Fibroblast of the aortic adventitia (primary cell): ENCODE data around the gene TNF. TPM values are rescaled to one million over a fixed set of nuclear protein-coding genes. Genes with fewer than 3 reads are reported as not detected.

Source experiments
- DNase-seq: peaks from one replicate; pipeline ENCODE4 v3.0.0-alpha.2; 2010; ENCODE audit warnings: low read depth
- H3K4me3 ChIP-seq: 2 replicates; pipeline ENCODE4 v1.5.1; 2011; ENCODE audit warnings: low read depth, mild to moderate bottlenecking, control low read depth, low read length, moderate library complexity
- total RNA-seq: library from RNA; depleted of rRNA; stranded (reverse); fragments of >200 nt; gene quantifications from 2 replicates; pipeline ENCODE4 v1.2.3, GENCODE V29; 2012; ENCODE audit warnings: low replicate concordance
- TF ChIP-seq, protein P1 (sequence below): IDR thresholded peaks from 2 replicates; pipeline ENCODE4 v1.5.1; 2011; ENCODE audit warnings: mild to moderate bottlenecking, low read length, control low read depth, inconsistent platforms; ENCODE audit not compliant: insufficient read depth

The TNF gene
- total RNA-seq, 1 donor = not detected

DNA sequence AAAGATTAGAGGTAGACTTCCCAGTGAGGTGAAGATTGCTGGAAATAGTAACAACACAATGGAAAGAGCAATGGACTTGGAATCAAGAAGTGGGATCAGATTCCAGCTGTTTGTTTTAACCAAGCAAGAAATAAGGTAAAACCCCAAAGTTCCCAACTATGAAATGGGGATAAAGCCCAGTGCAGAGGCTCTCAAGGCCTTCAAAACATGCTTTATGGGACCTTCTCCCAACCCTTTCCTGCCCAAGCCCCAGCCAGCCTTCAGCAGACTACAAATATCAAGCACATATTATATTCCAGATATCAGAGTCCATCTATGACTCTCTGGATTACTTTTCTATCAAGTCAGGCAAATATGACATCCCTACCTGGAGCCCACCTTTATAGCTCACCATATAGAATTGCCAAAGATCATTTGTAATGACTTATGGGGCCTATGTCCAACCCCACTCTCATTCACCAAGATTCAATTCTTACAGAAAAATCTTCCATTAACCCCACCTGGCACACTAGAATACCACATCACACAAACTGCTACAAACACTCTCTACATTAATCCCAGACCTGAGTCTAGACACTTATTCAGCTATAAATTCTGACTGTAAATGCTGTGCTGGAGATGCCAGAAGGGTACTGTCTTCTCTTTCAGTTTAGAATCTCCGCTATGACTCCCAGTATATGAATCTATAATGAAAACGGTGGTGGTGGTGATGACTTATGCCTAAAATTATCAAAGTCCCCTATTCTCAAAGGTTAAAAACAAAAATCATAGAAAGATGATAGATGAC, 39.6 kb upstream of the TNF start:
- TF ChIP-seq, protein P1, sequence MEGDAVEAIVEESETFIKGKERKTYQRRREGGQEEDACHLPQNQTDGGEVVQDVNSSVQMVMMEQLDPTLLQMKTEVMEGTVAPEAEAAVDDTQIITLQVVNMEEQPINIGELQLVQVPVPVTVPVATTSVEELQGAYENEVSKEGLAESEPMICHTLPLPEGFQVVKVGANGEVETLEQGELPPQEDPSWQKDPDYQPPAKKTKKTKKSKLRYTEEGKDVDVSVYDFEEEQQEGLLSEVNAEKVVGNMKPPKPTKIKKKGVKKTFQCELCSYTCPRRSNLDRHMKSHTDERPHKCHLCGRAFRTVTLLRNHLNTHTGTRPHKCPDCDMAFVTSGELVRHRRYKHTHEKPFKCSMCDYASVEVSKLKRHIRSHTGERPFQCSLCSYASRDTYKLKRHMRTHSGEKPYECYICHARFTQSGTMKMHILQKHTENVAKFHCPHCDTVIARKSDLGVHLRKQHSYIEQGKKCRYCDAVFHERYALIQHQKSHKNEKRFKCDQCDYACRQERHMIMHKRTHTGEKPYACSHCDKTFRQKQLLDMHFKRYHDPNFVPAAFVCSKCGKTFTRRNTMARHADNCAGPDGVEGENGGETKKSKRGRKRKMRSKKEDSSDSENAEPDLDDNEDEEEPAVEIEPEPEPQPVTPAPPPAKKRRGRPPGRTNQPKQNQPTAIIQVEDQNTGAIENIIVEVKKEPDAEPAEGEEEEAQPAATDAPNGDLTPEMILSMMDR = no peak
- DNase-seq = no peak
- no peak overlapping the region for H3K4me3 ChIP-seq

DNA sequence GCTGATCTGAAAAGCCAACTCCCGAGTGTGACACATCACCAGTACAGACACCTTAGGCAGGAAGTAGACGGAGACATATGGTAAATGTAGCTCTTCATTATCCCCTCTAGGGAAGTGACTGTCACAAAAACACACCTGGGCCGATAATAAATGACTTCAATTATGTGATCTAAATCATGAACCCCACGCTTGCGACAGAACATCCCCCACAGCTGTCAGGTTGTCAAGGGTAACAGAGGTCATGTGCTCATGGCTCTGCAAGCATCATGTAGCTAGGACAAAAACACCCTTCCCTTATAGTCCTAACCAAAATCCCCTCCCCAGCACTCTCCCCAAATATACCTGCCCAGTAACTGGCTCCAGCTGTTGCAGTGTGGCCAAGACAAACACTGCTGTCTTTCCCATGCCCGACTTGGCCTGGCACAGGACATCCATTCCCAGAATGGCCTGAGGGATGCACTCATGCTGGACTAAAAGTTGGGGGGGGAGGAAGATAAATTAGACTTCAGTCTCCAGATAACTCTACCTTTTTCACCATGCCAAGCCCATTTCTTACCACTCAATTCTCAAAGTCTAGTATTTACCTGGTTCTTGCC, 36.5 kb upstream of the TNF start:
- DNase-seq = no peak
- H3K4me3 ChIP-seq = peak overlapping the region; percentile 95
- TF ChIP-seq, protein P1 = no peak

DNA sequence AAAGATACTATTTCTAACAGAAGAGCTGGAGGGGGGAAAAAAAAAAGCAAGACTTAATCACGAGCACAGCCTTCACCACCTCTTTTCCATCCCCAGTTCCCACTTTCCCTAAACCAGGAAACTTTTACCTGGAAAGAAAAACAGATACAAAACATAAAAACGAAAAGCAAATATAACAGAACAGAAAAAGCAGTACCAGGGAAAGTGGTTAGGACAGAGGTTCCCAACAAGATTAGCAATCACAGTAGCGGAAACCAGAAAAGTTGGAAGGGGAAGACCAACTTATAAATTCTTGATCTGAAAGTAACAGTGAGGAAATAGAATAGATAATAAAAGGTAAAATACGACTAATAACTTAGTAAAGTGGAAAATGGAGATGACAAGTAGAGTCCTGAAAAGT, 34.7 kb upstream of the TNF start:
- no peak for DNase-seq
- TF ChIP-seq, protein P1 = no peak
- H3K4me3 ChIP-seq = peak overlapping the region; percentile 95

DNA sequence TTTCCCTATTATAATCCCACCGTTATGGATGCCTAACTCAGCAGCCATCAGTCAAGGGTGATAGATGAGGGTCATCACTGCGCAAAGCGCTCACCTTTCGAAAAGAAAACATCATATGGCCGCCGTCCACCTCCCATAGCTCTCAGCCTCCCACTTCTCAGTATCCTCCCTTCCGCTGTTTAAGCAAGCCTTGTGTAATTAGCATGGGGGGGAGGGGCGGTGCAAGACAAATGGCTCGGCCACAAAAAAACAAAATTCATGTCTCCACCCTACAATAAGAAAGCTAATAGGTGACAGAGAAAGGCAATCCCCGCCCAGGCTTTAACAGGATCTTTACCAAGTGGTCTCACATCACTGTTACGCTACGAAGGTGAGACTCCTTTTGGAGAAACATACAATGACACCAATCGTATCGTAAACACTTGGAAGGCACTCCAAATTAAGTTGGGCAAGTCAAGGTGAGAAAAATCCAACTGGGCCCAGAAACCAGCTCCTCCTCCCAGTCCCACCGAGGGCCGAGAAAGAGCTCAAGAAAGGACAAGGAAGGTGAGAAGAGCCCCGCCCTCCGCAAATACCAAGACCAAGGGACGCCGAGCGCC, 34.2 kb upstream of the TNF start:
- TF ChIP-seq, protein P1 = no peak
- peak overlapping the region; percentile 95 for H3K4me3 ChIP-seq
- DNase-seq = peak; percentile 58

DNA sequence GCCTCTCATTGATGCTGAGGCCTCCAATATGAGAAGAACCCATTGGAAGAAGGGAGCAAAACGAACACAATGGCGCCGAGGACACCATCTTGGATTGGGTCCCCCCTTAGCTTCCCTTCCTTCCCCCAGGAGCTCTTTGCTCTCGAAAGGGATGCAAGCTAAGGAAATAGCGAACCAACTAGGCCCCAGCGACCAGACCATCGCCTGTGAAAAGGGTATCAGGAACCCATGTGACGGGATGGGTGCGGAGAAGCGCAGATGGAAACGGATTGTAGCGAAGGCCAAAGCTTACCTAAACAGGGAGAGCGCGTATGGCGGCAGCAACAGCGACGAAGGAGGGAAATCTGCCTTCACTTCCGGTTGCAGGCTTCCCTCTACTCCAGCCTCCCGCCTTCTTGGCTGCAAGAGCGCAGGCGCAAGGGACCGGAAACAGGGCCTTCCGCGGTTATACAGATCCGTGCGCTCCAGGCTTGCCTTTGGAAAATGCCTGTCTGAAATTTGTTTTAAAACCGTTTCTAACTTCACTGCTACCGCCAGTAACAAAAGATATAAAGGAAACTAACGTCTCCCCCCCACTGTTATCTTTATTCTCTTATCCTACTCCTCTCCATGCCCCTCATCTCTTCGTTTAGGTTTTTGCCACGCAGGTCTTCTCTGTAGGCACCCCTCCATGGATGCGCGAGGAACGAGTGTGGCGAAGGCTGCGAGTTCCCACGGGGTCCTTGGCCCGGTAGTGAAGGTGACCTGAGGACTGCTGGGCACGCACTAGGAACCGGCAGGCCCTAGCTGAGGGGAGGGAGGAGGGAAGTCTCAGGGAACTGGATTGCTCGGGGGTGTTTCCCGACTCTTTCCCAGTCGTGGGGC, 33.5 kb upstream of the TNF start, which contains the start of gene DDX39B:
Gene DDX39B (minus strand): TSS at position 346 of the 864 bp plus-strand sequence. CDS start 1,471 bp downstream, outside the sequence.
- DNase-seq = peak; percentile 98
- peak within 1 kb of the TSS; percentile 95 for H3K4me3 ChIP-seq
- TF ChIP-seq, protein P1 = no peak

DNA sequence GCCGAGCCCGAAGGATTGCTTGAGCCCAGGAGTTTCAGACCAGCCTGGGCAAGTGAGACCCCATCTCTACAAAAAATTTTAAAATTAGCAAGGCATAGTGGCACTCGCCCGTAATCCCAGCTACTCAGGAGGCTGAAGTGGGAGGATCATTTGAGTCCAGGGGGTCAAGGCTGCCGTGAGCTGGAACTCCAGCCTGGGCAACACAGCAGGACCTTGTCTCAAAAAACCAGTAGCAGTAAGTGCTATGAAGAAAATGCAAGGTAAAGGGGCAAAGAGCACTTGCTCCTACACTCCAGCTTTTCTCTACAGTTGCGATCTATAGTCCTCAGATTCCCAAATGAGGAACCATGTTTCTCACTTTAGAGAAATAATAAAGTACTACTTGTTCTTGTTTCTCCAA, 31.7 kb upstream of the TNF start:
- TF ChIP-seq, protein P1 = no peak
- no peak overlapping the region for H3K4me3 ChIP-seq
- DNase-seq = no peak
